ENCODE measurements around the gene HAP1.
"Not testable (repeated sequence)": the region's sequence is repeated elsewhere in the genome, so short reads cannot be mapped to it uniquely, and the experiment has no call there.

HAP1 gene, protein sequence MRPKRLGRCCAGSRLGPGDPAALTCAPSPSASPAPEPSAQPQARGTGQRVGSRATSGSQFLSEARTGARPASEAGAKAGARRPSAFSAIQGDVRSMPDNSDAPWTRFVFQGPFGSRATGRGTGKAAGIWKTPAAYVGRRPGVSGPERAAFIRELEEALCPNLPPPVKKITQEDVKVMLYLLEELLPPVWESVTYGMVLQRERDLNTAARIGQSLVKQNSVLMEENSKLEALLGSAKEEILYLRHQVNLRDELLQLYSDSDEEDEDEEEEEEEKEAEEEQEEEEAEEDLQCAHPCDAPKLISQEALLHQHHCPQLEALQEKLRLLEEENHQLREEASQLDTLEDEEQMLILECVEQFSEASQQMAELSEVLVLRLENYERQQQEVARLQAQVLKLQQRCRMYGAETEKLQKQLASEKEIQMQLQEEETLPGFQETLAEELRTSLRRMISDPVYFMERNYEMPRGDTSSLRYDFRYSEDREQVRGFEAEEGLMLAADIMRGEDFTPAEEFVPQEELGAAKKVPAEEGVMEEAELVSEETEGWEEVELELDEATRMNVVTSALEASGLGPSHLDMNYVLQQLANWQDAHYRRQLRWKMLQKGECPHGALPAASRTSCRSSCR

DNA sequence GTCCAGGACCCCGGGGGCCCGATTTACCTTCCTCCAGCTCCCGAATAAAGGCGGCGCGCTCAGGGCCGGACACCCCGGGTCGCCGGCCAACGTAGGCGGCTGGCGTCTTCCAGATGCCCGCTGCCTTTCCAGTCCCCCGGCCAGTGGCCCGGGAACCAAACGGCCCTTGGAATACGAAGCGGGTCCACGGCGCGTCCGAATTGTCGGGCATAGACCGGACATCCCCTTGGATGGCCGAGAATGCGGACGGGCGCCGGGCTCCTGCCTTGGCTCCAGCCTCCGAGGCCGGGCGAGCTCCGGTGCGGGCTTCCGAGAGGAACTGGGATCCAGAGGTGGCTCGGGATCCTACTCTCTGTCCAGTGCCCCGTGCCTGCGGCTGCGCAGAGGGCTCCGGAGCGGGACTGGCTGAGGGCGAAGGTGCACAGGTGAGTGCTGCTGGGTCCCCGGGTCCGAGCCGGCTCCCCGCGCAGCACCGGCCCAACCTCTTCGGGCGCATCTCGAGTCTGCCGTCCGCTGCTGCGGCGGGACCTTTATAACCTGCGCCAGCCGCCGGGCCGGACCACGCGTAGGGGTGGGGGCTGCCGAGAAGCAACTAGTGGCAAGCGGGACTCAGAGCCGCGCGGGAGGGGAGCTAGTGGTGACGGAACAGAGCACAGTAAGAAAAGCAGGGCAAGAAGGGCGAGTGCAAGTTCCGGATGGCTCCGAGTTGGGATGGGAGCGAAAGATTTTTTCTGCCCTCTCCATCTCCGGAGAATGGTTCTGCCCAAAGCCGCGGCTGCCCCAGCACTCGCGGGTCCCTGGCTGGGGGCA lies at the start of gene HAP1:
Gene HAP1 (minus strand): TSS at position 505 of the 810 bp plus-strand sequence. CDS start 9 bp downstream, at position 496.
- no peak for DNase-seq

DNA sequence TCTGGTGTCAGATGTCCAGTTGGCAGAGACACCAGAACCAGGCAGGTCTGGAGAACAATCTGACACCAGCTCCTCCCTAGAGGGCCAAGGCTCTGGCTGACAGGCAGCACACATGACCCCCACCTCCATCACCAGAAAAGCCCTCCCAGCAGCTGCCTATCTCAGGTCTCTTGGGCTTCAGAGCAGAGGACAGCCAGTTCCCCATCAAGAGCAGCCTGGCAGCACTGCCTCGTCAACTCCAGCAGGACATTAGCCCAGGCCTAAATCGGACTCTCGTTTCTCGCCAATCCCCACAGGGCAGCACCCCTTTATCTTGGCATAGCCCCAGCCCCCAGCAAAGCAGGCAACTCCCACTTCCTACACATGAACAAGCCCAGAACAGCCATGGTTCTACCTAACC lies 47.7 kb upstream of the HAP1 start:
- DNase-seq: no peak

DNA sequence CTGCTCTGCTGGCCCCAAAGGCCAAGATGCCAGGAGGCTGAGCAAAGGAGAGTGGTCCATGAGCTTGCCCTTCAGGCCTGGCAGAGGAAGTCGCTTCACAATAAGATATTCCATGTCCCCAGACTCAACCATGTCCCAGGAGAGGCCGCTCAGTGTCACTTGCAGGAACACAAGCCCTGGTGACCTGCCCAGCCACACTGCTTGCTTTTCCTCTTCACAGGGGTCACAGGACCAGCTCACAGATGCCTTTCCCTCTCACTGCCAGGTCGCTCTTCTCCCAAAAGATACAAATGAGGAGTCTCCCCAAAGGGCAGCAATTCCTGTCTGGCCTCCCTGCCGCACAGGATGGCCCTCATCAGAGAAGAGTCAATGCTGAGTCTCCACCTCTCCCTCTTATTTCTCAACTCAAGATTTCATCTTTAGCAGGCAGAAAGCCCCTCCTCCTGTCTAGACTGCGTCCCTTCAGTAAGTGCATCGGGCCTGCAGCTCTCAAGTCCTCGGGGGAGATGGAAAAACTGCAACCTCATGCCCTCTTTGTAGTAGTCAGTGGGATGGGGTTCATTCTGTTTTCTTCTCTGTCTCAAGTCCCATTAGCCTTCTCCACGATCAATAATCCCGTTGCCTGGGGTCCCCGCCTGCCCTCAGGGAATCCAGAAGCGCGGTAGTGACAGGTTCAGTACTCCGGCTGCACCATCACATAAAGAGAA lies 47.1 kb upstream of the HAP1 start:
- DNase-seq: no peak

DNA sequence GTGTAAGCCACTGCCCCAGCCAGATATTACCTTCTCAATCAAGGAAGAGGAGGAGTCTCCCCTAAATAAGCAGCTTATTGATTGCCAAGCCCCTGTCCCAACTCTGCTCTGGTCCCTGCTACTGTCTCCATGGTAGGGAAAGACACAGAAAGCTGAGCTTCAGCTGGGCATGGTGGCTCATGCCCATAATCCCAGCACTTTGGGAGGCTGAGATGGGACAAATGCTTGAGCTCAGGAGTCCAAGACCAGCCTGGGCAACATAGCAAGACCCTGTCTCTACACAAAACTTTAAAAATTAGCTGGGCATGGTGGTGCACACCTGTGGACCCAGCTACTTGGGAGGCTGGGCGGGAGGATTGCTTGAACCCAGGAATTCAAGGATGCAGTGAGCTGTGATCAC lies 45.5 kb upstream of the HAP1 start:
- DNase-seq: no peak

DNA sequence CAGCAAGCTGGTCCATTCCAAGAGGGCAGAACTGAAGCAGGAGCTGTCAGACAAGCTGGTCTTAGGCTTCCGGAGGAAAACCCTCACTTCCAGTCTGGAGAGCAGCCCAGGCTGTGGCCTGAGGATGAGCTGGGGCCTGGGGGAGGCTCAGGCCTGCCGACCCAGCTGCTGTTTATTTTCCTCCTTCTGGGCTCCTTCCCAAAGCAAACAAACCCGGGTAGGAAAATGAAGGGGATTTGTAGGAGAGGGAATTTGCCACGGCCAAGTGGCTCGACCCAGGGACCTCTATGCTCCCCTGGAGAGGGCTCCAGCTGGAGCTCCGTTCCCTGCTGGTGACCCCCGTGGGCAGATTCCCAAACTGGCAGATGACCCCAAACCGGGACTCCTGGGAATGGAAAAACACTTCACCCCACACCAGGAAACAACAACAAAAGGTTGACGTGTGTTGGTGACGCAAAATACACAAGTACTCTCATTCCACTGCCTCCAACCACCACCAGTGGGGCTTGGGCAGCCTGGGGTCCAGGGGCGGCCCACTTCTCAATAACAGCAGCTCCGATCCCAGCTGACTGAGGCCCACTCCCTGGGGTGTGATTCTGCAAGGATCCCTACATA lies 43.2 kb upstream of the HAP1 start:
- peak; percentile 58 for DNase-seq

DNA sequence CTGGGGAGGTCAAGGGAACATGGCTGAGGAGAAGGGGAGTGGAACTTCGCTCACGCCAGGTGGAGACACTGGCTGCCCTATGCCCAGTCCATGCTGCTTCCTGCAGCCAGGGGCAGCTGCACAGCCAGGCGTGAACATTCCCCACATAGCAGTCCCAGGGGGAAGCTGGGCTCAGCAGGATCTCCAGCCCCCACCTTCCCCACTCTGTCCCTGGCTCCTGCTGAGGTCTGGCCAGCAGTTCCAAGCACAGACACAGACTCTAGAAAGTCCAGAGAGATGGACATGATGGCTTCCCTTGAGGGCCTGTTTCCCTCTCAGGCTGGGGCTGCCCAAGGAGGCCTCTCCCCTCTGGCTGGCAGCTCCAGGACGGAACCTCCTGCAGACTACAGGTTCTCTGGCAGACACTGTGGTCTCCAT lies 42.7 kb upstream of the HAP1 start:
- DNase-seq: no peak

DNA sequence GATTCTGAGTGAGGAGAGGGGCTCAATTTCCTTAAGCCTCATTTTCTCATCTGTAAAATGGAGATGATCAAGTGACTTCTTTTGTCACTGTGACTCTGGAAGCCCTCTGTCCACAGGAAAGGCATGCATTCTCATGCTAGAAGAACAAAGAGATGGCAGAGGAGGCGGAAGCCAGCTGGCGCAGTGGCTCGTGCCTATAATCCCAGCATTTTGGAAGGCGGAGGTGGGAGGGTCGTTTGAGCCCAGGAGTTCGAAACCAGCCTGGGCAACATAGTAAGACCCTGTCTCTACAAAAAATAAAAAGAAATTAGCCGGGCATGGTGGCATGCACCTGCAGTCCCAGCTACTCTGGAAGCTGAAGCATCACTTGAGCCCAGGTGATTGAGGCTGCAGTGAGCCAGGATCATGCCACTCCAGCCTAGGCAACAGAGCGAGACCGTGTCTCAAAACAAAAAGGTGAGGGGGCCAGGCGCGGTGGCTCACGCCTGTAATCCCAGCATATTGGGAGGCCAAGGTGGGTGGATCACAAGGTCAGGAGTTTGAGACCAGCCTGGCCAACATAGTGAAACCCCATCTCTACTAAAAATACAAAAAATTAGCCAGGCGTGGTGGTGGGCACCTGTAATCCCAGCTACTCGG lies 41.9 kb upstream of the HAP1 start:
- DNase-seq: not testable (repeated sequence)

DNA sequence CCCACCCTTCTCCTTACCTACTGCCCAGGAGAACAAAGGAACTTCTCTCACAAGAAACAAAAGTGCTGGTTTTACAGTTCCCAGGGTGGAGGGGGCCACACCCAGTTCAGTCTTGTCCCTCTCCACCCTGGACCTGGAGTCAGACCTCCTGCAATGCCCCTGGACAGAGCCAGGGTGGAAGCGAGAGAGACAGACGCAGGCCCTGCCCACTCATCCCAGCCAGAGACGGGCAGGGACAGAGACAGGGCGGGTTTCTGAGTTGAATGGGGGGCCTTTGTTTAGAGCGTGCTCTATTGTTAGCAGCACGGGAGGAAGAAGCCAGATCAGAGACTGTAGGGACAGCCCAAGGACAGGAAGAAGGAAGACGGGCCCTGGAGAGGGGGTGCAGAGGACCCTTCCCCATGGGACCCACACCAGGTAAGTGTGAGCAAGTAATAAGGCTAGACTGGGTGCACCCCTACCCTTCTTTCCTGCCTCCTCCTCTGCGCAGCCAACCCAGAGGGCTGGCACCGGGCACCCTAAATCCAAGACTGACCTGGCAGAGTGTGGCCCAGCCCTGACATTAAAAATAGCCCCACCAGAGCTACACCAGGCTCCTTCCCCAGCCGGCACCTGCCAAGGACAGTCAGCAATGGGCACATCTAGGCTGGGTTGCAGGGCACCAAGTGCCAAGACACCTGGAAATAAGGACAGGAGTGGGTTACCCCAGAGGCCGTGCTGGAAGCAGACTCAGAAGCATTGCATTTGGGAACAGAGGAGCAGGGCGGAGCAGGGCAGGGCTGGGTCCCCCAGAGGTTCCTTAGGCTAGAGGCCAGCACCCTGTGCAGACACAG lies 41.2 kb upstream of the HAP1 start:
- DNase-seq: no peak

DNA sequence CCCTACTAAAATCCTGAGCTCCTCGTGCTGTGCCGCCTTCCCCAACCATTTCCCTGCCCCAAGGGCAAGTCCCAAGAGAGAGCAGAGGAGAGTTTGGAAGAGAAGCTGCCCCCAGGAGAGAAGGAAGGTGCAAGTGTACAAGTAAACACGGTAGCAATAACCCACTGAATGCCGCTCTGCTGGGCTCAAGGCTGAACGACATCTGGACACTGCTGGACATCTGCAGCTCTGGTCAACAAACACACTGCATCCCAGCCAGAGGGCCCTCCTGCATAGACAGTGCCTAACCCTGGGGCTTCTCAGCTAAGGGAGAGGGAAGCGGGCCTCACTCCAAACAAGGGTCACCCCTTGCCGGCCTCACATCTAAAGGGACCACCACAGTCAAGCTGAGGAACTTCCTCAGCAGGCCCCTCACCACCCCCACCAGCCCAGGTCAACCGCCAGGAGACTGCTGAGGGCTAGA lies 39.3 kb upstream of the HAP1 start:
- DNase-seq: no peak

DNA sequence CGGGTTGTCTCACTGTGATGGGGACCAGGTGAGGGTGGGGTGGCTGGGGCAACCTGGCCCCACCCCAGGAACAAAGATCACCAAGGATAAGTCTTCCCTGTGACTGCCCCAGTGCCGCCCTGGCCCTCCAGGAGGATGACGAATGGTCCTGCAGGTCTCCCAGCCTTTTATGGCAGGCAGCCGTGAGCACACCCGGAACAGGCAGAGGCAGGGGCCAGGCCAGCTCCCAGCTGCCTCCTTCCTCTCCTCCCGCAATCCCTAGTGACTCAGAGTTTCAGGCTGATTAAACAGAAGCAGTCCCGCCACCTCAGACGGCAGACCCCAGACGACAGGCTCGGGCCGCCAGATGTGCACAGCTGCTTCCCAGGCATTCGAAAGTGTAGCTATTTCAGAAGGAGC lies 38.7 kb upstream of the HAP1 start:
- DNase-seq: no peak

DNA sequence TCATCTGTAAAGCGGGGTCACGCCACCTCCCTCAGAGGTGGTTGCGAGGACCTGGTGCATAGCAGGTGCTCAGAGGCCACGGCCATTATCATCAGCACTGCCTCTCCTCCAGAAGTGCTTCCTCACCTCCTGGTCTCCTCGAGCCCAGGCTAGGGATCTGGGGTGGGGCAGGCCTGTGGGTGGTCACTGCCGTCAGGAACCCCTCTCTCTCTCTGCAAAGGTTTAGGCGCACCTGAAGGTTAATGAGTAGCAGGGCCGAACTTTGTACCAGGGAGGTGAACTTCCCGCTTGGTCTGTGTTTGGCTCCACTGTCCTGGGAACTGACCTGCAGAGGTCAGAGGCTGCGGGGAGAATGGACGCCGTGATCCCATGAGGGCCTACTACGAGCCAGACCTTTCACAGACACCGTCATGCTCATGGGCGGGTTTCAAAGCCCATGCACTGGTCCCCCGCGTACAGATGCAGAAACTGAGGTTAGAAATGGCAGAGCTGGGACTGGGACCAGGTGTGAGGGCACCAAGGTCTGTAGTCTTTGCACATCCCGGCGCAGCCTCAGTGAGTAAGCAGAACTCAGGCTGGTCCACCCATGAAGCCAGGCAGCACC lies 38.2 kb upstream of the HAP1 start:
- no peak for DNase-seq

DNA sequence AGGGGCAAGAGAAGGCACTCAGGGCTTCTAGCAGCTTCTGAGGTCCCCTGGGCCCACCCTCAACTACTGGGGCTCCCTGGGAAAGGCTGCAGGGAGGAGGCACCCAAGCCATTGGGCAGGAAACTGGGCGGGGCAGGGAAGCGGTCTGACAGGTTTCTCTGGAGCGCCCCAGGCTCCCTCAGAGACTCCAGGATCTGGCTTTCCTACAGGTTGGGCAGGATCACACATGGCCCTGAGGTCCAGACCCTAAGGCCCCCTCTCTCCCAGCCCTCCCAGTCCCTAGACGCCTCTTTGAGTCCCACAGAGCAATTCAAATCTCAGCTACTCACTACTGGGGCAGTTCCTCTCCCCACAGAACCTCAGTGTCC lies 37.8 kb upstream of the HAP1 start:
- DNase-seq: no peak

DNA sequence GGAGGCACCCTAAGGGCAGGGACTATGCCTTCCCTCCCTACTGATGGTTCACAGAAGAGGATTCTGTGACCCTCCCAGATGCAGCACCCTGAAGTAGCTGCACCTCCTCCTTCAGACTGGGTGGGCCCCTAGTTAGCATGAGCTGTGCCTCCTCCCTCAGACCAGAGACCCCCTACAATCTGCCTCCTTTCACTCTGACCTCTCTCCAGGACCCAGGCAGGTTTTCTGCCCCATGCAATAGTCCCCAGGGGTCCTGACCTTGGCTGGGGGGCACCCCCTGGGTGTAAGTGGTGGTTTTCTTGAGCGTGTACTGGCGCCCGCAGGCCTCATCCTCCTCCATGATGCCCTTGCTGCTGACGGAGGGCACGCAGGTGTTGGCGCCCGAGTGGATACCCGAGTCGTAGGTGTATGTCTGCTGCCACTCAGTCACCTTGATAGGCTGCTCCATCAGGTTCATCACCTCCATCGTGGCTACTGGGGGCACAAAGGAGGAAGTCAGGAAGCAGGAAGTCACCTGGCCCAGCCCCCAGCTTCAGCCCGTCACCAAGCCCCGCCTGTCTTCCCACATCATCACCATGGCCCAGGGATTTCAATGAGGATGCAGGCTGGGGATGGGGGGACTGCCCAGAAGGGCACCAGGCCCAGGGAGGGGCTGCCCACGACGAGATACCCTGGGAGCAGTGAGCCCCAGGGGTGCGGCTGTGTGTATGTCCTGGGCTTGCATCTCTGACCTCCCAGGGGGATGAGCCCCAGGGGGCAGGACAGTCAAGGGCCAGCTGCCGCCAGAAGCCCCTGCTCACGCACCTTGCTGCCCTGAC lies 37.2 kb upstream of the HAP1 start:
- DNase-seq: no peak

DNA sequence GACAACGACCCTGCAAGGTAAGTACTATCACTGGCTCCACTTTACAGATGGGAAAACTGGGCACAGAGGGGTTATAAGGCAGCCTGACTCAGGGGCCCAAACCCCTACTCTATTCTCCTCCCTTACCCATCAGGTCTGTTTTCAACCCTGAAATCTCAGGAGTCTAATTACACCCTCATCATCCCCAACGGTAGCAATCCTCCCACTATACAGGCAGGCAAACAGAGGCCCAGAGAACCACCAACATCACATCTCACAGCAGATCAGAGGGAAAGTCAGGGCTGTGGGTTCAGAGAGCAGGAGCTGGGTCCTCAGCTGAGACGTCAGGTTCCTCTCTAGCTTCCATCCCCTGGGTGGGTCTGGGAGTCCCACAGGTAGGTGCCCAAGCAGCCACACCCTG lies 35.5 kb upstream of the HAP1 start:
- no peak for DNase-seq

DNA sequence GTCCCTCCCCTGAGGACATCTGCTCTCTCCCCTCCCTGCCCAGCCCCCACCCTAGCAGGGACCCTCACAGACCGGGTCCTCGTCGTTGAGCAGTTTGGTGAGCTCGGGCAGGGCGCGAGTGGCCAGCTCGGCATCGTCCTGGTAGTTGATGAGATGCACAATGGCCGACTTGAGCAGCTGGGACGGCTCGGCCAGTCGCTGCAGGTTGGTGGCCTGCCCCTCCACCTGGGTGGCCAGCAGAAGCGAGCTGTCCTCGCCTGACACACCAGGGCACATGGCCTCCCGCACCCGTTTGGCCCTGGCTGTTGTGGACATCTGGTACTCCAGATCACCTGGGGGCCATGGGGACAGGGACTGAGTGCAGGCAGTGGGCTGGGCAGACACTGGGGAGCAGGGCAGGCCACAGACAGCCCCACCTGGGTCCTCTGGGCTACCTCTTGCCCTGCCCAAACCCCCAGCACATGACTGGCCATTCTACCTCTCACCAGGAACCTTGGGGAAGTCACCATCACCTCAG lies 35.0 kb upstream of the HAP1 start:
- DNase-seq: no peak

DNA sequence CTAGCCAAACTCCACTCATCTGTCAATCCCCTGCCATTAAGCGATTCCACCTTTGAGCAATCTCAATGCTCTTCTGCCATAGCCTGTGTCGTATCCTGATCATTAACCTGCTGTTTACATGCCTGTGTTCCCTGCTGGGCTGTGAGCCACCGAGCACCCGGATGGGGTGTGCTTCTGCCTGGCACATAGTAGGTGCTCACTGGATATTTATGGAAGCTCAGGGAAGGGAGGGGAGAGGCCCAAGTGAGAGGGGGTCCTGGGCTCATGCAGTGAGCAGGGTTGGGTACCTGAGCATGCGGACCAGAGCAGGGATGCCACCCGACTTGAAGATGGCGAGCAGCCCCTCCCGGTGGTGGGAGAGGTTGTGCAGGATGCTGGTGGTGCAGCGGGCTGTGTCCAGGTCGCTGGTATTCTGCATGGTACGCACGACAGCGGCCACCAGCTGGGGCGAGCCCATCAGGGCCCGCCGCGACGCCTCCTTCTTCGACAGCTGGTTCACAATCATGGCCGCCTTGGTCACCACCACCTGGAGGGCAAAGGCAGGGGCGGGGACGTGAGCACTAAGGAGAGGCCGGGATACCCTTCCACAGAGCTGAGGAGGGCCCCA lies 34.3 kb upstream of the HAP1 start:
- no peak for DNase-seq

DNA sequence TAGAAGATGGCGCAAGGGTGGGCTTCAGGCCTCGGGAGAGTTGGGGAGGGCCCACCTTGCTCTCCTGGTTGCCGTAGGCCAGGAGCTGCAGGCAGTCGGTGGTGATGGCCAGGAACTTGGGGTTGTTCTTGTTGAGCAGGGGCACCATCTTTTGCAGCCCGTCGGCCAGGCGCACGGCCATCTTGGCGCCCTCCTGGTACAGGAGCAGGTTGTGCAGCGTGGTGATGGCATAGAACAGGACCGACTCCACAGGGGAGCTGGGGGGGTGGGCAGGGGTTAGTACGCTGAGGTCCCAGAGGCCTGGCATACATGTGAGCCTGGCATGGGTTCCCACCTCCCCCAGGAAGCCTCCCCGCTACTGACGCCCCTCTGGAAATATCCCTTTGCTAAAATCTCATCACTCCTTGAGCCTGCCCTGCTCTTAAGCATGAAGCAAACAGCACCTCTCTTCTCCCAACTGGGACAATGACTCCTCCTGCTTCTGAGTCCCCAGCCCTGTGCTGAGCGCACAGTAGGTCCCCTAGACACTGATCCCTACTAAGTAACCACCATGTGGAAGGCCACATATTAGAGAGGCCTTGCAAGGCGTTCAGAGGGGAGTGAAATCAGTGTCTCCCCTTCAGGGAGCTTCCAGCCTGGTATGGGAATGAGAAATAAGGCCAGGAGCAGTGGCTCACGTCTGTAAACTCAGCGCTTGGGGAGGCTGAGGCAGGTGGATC lies 33.0 kb upstream of the HAP1 start:
- no peak for DNase-seq

DNA sequence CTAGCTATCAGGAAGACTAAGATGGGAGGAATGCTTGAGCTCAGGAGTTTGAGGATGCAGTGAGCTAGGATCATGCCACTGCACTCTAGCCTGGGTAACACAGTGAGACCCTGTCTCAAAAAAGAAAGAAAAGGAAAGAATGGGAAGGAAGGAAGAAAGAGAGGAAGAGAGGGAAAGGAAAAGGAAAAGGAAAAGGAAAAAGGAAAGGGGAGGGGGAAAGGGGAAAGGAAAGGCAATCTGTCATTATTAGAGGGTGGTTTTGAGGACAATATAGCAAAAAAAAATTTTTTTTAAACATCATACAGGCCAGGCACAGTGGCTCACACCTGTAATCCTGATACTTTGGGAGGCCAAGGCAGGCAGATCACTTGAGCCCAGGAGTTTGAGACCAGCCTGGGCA lies 31.7 kb upstream of the HAP1 start:
- DNase-seq: no peak
